ENCODE results near the gene NOL9. TPM values are rescaled to one million over a fixed set of nuclear protein-coding genes. Genes with fewer than 3 reads are reported as not detected.

NOL9 gene
- total and polyA plus RNA-seq, 2 donors (not counting 3 experiments of a cell fraction or from before 2014, with no cell fraction given), result 14.1 to 42.9 TPM

GRCh38 chr1:6505367-6506209 is 48.7 kb downstream of the NOL9 start:
- no peaks in the 10 kb centered on the region for H3K9me3 ChIP-seq (replicated peaks; ENCODE audit: control insufficient read depth, insufficient read depth, low read length)
- FAIRE-seq, result no peak
- no peak overlapping the region for H3K27ac ChIP-seq (ENCODE audit: insufficient read depth, low read depth, low read length)
- BruUV-seq (replicated peaks), result no TSS peak
- no peak for TF ChIP-seq GATA2 (IDR thresholded peaks at IDR 0.05; ENCODE audit: insufficient read depth, insufficient read length, low read depth, low read length)
- TF ChIP-seq MYC (IDR thresholded peaks at IDR 0.05; ENCODE audit: low read depth, low read length), result no peak
- TF ChIP-seq MAX (IDR thresholded peaks at IDR 0.05; ENCODE audit: insufficient read depth, insufficient read length), result no peak
- TF ChIP-seq FOS (IDR thresholded peaks at IDR 0.05; ENCODE audit: borderline replicate concordance, insufficient read depth, low read length), result no peak
- TF ChIP-seq POLR2AphosphoS5 (IDR thresholded peaks at IDR 0.05; ENCODE audit: insufficient read depth, low read depth, low read length), result no peak
- TF ChIP-seq CTCF (IDR thresholded peaks at IDR 0.05; ENCODE audit: extremely low read depth in 1 of 2, insufficient read depth in 1 of 2, low read depth in 1 of 2, low read length in 2 of 2), result no peak
- TF ChIP-seq EZH2 (IDR thresholded peaks at IDR 0.05; ENCODE audit: borderline replicate concordance, low read depth, low read length, severe bottlenecking), result no peak
- TF ChIP-seq POLR2A (IDR thresholded peaks at IDR 0.05; ENCODE audit: low read depth, low read length), result no peak
- no peak for TF ChIP-seq JUN (IDR thresholded peaks at IDR 0.05; ENCODE audit: borderline replicate concordance, insufficient read depth, insufficient read length, low read depth)
- no peaks in the 10 kb centered on the region for H3K9me1 ChIP-seq (replicated peaks; ENCODE audit: control insufficient read depth, extremely low read depth, insufficient read depth, low read length)
- H3K4me3 ChIP-seq (replicated peaks in 1 of 3; ENCODE audit: insufficient read depth in 1 of 3, low read depth in 1 of 3, low read length in 3 of 3), result no peak overlapping the region
- intact Hi-C loops (cut with micrococcal nuclease) (no loop called here), dilution Hi-C loops (cut with MboI; ENCODE audit: extremely low pct_ligation_motif_present, low sequenced_read_pairs) (no loop called here)
- H3K9ac ChIP-seq (replicated peaks; ENCODE audit: extremely low read depth, insufficient read depth, low read length), result no peak overlapping the region
- no peak overlapping the region for H3K4me2 ChIP-seq (ENCODE audit: insufficient read depth, low read length)
- no peaks in the 10 kb centered on the region for H3K36me3 ChIP-seq (ENCODE audit: control insufficient read depth in 2 of 2, extremely low read depth in 1 of 2, insufficient read depth in 2 of 2, low read length in 2 of 2)
- H2AFZ ChIP-seq (ENCODE audit: low read depth, low read length), result no peak overlapping the region
- ChIA-PET CTCF (interaction anchor here (0.9 to 3.5 kb wide), 3 partner anchors 8 to 18 kb away, joined by 3 to 28 read pairs (median 5); no protein-coding TSS in a partner anchor), POLR2A (no interaction called here)
- DNase-seq (ENCODE audit: low read depth, low spot score), result no peak
- H4K20me1 ChIP-seq (replicated peaks; ENCODE audit: control insufficient read depth, extremely low read depth, insufficient read depth, low read length), result no peaks in the 10 kb centered on the region
- H3K79me2 ChIP-seq (ENCODE audit: control insufficient read depth, insufficient read depth, low read length), result no peaks in the 10 kb centered on the region
- no peaks in the 10 kb centered on the region for H3K27me3 ChIP-seq (ENCODE audit: control insufficient read depth in 2 of 2, insufficient read depth in 2 of 2, low read length in 2 of 2)
- H3K4me1 ChIP-seq (ENCODE audit: control insufficient read depth, extremely low read depth, insufficient read depth, low read length), result peaks cover 3% of the 10 kb centered on the region

All from endothelial cell of umbilical vein (primary cell).